GM12891 (cell line): Measurements from ENCODE around the gene TRIO.

Experiments used
- PAX5 ChIP-seq: IDR thresholded peaks from 2 replicates; pipeline ENCODE4 v1.6.1; 2011; ENCODE audit warnings: low read length, moderate library complexity, mild to moderate bottlenecking; ENCODE audit not compliant: insufficient read depth, severe bottlenecking
- POLR2A ChIP-seq: IDR thresholded peaks from 2 replicates; pipeline ENCODE4 v1.6.1; 2011; ENCODE audit warnings: low read depth, low read length, control low read depth
- POLR2AphosphoS5 ChIP-seq: IDR thresholded peaks from 2 replicates; pipeline ENCODE4 v1.6.1; 2011; ENCODE audit warnings: low read depth, low read length, control low read depth
- POU2F2 ChIP-seq: IDR thresholded peaks from 2 replicates; pipeline ENCODE4 v1.6.1; 2011; ENCODE audit warnings: low read depth, mild to moderate bottlenecking, control low read depth, low read length, moderate library complexity
- SPI1 ChIP-seq: IDR thresholded peaks from 2 replicates; pipeline ENCODE4 v1.6.1; 2011; ENCODE audit warnings: low read depth, low read length, control low read depth
- TAF1 ChIP-seq: IDR thresholded peaks from 2 replicates; pipeline ENCODE4 v1.6.1; 2011; ENCODE audit warnings: low read depth, low read length, control low read depth

GRCh38 chr5:14397717-14398116 lies 254.6 kb downstream of the TRIO start:
- TF ChIP-seq POLR2A: no peak
- TF ChIP-seq POLR2AphosphoS5: no peak
- TF ChIP-seq TAF1: no peak
- no peak for TF ChIP-seq SPI1
- TF ChIP-seq PAX5: no peak
- no peak for TF ChIP-seq POU2F2
